ENCODE results near the gene MALT1.
A peak's percentile ranks its signal among the peaks of the same experiment; 100 is the strongest.
"Not testable (repeated sequence)": the region's sequence is repeated elsewhere in the genome, so short reads cannot be mapped to it uniquely, and the experiment has no call there.

Gene MALT1

GRCh38 chr18:58748899-58749595 is 77.8 kb downstream of the MALT1 start:
- no peak for DNase-seq

- no peak for DNase-seq
These were observed 82.7 kb downstream of the MALT1 start for GRCh38 chr18:58753976-58754375.

- peak; percentile 82 to 92 for DNase-seq
These were observed 83.3 kb downstream of the MALT1 start for GRCh38 chr18:58754544-58755068.

- no peak for DNase-seq
These were observed 84.2 kb downstream of the MALT1 start for GRCh38 chr18:58755304-58756010.

- no peak for DNase-seq
These were observed 84.9 kb downstream of the MALT1 start for GRCh38 chr18:58756148-58756547.

- DNase-seq = no peak
These were observed 85.5 kb downstream of the MALT1 start for GRCh38 chr18:58756596-58757240.

GRCh38 chr18:58757351-58757750 is 86.1 kb downstream of the MALT1 start:
- not testable (repeated sequence) for DNase-seq

GRCh38 chr18:58758046-58758445 is 86.8 kb downstream of the MALT1 start:
- no peak for DNase-seq

- DNase-seq = no peak
These were observed 87.3 kb downstream of the MALT1 start for GRCh38 chr18:58758606-58759005.

GRCh38 chr18:58761241-58761969 is 90.1 kb downstream of the MALT1 start:
- DNase-seq = peak in 1 of 2 donors; percentile 24

- no peak for DNase-seq
These were observed 90.9 kb downstream of the MALT1 start for GRCh38 chr18:58761970-58762780.

GRCh38 chr18:58762781-58763171 is 91.5 kb downstream of the MALT1 start:
- DNase-seq = no peak

- DNase-seq = no peak
These were observed 94.9 kb downstream of the MALT1 start for GRCh38 chr18:58766164-58766563.

- peak; percentile 48 to 56 for DNase-seq
These were observed 95.7 kb downstream of the MALT1 start for GRCh38 chr18:58766946-58767345.

GRCh38 chr18:58768293-58768974 is 97.2 kb downstream of the MALT1 start:
- peak; percentile 40 to 57 for DNase-seq

- DNase-seq = no peak
These were observed 98.1 kb downstream of the MALT1 start for GRCh38 chr18:58769321-58769720.

- DNase-seq = no peak
These were observed 99.3 kb downstream of the MALT1 start for GRCh38 chr18:58770601-58771000.

GRCh38 chr18:58772161-58772560 is 100.9 kb downstream of the MALT1 start:
- no peak for DNase-seq

GRCh38 chr18:58776084-58776483 is 104.8 kb downstream of the MALT1 start:
- DNase-seq = peak in 1 of 2 donors; percentile 4

GRCh38 chr18:58776541-58776940 is 105.3 kb downstream of the MALT1 start:
- DNase-seq = not testable (repeated sequence)

GRCh38 chr18:58777471-58777870 is 106.2 kb downstream of the MALT1 start:
- DNase-seq = peak; percentile 6 to 49
